H1 (cell line): Measurements from ENCODE around the gene TOR1AIP1. TPM values are rescaled to one million over a fixed set of nuclear protein-coding genes. Genes with fewer than 3 reads are reported as not detected.

Source experiments
- CTCF ChIA-PET: fragments of 300-600 bp; sonication (Branson Sonifier 250); formaldehyde crosslinking; loops from one replicate; lab custom pipeline; 2021; ENCODE audit not compliant: partially characterized antibody; lab: Charles Lee
- POLR2A ChIA-PET: fragments of 300-600 bp; sonication (Branson Sonifier 250); formaldehyde crosslinking; loops from one replicate; lab custom pipeline; 2021; ENCODE audit warnings: inconsistent platforms; ENCODE audit not compliant: partially characterized antibody; lab: Charles Lee
- DNase-seq, 2 experiments: peaks; one replicate each; pipeline versions ENCODE4 v3.0.0 to v3.0.0-alpha.2; 2010 to 2022; ENCODE audit warnings: low spot score in 2 of 2, low read depth in 1 of 2, mixed read lengths in 1 of 2
- FAIRE-seq: peaks from 2 replicates; lab custom pipeline; 2011; peaks lifted over from hg19 to GRCh38; lab: Jason Lieb, UNC
- H2AFZ ChIP-seq: 2 replicates; pipeline ENCODE4 v1.8.1; 2012; ENCODE audit warnings: low read length, inconsistent platforms
- H2AK5ac ChIP-seq: 2 replicates; pipeline ENCODE4 v1.6.1; 2013; ENCODE audit warnings: low read depth, low read length
- H2BK120ac ChIP-seq: replicated peaks from 2 replicates; pipeline ENCODE3; 2013; ENCODE audit warnings: low read depth, low read length, inconsistent platforms
- H2BK12ac ChIP-seq: 2 replicates; pipeline ENCODE4 v1.6.1; 2013; ENCODE audit warnings: low read depth, low read length
- H2BK15ac ChIP-seq: 2 replicates; pipeline ENCODE4 v1.6.1; 2013; ENCODE audit warnings: low read length
- H2BK20ac ChIP-seq: 2 replicates; pipeline ENCODE4 v1.6.1; 2013; ENCODE audit warnings: low read length
- H2BK5ac ChIP-seq: 2 replicates; pipeline ENCODE4 v1.6.1; 2013; ENCODE audit warnings: low read depth, low read length
- H3K14ac ChIP-seq: 2 replicates; pipeline ENCODE4 v1.6.1; 2013; ENCODE audit warnings: inconsistent platforms; ENCODE audit not compliant: insufficient read length
- H3K18ac ChIP-seq: 2 replicates; pipeline ENCODE4 v1.6.1; 2013; ENCODE audit warnings: low read length; ENCODE audit errors: extremely low read depth
- H3K23ac ChIP-seq: 2 replicates; pipeline ENCODE4 v1.6.1; 2013; ENCODE audit warnings: inconsistent platforms; ENCODE audit not compliant: insufficient read length
- H3K23me2 ChIP-seq: 2 replicates; pipeline ENCODE4 v1.6.1; 2013; ENCODE audit warnings: low read depth, low read length
- H3K27ac ChIP-seq: 2 replicates; pipeline ENCODE4 v1.6.1; 2011; ENCODE audit warnings: low read depth, low read length, inconsistent platforms
- H3K27me3 ChIP-seq, 4 experiments: replicated peaks in 1 of 4; 1 replicate in 1 of 4; 2 replicates in 3 of 4; pipeline versions ENCODE4 v1.6.1 to v1.8.1; 2011 to 2013; ENCODE audit warnings: low read length in 3 of 4, mild to moderate bottlenecking in 3 of 4, inconsistent platforms in 2 of 4, mixed read lengths in 2 of 4, moderate library complexity in 1 of 4; ENCODE audit not compliant: control insufficient read depth in 3 of 4, insufficient read depth in 3 of 4; ENCODE audit errors: extremely low read depth in 1 of 4
- H3K36me3 ChIP-seq, 4 experiments: 2 replicates each; pipeline versions ENCODE4 v1.6.1 to v1.8.1; 2011 to 2013; ENCODE audit warnings: mild to moderate bottlenecking in 4 of 4, low read length in 3 of 4, moderate library complexity in 2 of 4, control low read depth in 1 of 4, inconsistent platforms in 1 of 4; ENCODE audit not compliant: insufficient read depth in 4 of 4, control insufficient read depth in 2 of 4
- H3K4ac ChIP-seq: replicated peaks from 2 replicates; pipeline ENCODE3; 2013; ENCODE audit warnings: low read length, low read depth, mixed read lengths, inconsistent platforms; ENCODE audit not compliant: insufficient read length
- H3K4me1 ChIP-seq, 4 experiments: replicated peaks in 1 of 4; 1 replicate in 1 of 4; 2 replicates in 3 of 4; pipeline versions ENCODE4 v1.6.1 to v1.8.1; 2011 to 2013; ENCODE audit warnings: low read length in 3 of 4, inconsistent platforms in 2 of 4, mixed read lengths in 1 of 4; ENCODE audit not compliant: insufficient read depth in 4 of 4, control insufficient read depth in 3 of 4
- H3K4me2 ChIP-seq, 2 experiments: 2 replicates each; pipeline versions ENCODE4 v1.6.1 to v1.8.1; 2011 to 2013; ENCODE audit warnings: low read depth in 2 of 2, low read length in 2 of 2, control low read depth in 1 of 2, inconsistent platforms in 1 of 2, mild to moderate bottlenecking in 1 of 2; ENCODE audit not compliant: insufficient read depth in 1 of 2
- H3K4me3 ChIP-seq, 4 experiments: fragments of 200-600, 300-600 bp in 1 of 4; sonication (generic), shearing (Covaris generic), sonication (Bioruptor Twin) in 1 of 4; 2 replicates each; pipeline versions ENCODE4 v1.5.1 to v1.8.1; 2011 to 2016; ENCODE audit warnings: low read length in 4 of 4, low read depth in 3 of 4, control low read depth in 2 of 4, inconsistent platforms in 2 of 4, mild to moderate bottlenecking in 2 of 4, mixed read lengths in 1 of 4, moderate library complexity in 1 of 4; ENCODE audit not compliant: insufficient read depth in 2 of 4; ENCODE audit errors: extremely low read depth in 1 of 4
- H3K56ac ChIP-seq: replicated peaks from 2 replicates; pipeline ENCODE3; 2013; ENCODE audit warnings: low read depth, mild to moderate bottlenecking, mixed read lengths, low read length, inconsistent platforms; ENCODE audit not compliant: insufficient read length
- H3K79me1 ChIP-seq: 2 replicates; pipeline ENCODE4 v1.6.1; 2013; ENCODE audit warnings: low read depth, low read length, control low read depth
- H3K79me2 ChIP-seq, 2 experiments: 2 replicates each; pipeline versions ENCODE4 v1.6.1 to v1.8.1; 2012 to 2013; ENCODE audit warnings: low read length in 2 of 2, mild to moderate bottlenecking in 2 of 2, inconsistent platforms in 1 of 2; ENCODE audit not compliant: insufficient read depth in 2 of 2, control insufficient read depth in 1 of 2
- H3K9ac ChIP-seq, 4 experiments: replicated peaks in 1 of 4; 1 replicate in 1 of 4; 2 replicates in 3 of 4; pipeline versions ENCODE4 v1.6.1 to v1.8.1; 2011 to 2013; ENCODE audit warnings: low read depth in 3 of 4, low read length in 3 of 4, control low read depth in 2 of 4, mild to moderate bottlenecking in 2 of 4, moderate library complexity in 2 of 4, inconsistent platforms in 1 of 4; ENCODE audit errors: extremely low read depth in 1 of 4
- H3K9me3 ChIP-seq, 2 experiments: 2 replicates each; pipeline versions ENCODE4 v1.6.1 to v1.8.1; 2012 to 2013; ENCODE audit warnings: mild to moderate bottlenecking in 2 of 2, moderate library complexity in 2 of 2, control low read depth in 1 of 2, inconsistent platforms in 1 of 2, low read depth in 1 of 2, low read length in 1 of 2, mixed read lengths in 1 of 2; ENCODE audit not compliant: insufficient read depth in 2 of 2
- H4K20me1 ChIP-seq, 2 experiments: replicated peaks in 1 of 2; 2 replicates each; pipeline versions ENCODE3 to v1.8.1; 2011 to 2013; ENCODE audit warnings: inconsistent platforms in 2 of 2, low read length in 2 of 2, mild to moderate bottlenecking in 1 of 2; ENCODE audit not compliant: insufficient read depth in 2 of 2, control insufficient read depth in 1 of 2
- H4K5ac ChIP-seq: 2 replicates; pipeline ENCODE4 v1.6.1; 2013; ENCODE audit warnings: low read length, low read depth, mixed read lengths, inconsistent platforms; ENCODE audit not compliant: insufficient read length
- H4K8ac ChIP-seq: 2 replicates; pipeline ENCODE4 v1.8.0; 2013; ENCODE audit warnings: mild to moderate bottlenecking, moderate library complexity, low read length, inconsistent platforms; ENCODE audit not compliant: insufficient read depth; ENCODE audit errors: extremely low read depth
- H4K91ac ChIP-seq: replicated peaks from 2 replicates; pipeline ENCODE3; 2013; ENCODE audit warnings: low read length, mixed read lengths, inconsistent platforms; ENCODE audit not compliant: insufficient read length
- ATF3 ChIP-seq: IDR thresholded peaks from 2 replicates; pipeline ENCODE4 v1.6.1; 2011; ENCODE audit warnings: low read depth, mild to moderate bottlenecking, low read length; ENCODE audit not compliant: insufficient read depth
- CHD2 ChIP-seq: IDR thresholded peaks from 2 replicates; pipeline ENCODE4 v1.6.1; 2012; ENCODE audit warnings: low read length, improper control_type of control experiment
- CTBP2 ChIP-seq: IDR thresholded peaks from 2 replicates; pipeline ENCODE4 v1.7.0; 2011; ENCODE audit warnings: borderline replicate concordance, mild to moderate bottlenecking, moderate library complexity, mixed read lengths, low read length; ENCODE audit not compliant: insufficient read depth, insufficient read length
- JUN ChIP-seq: IDR thresholded peaks from 2 replicates; pipeline ENCODE4 v1.6.1; 2011; ENCODE audit warnings: low read depth, mild to moderate bottlenecking, improper control_type of control experiment, low read length
- KDM1A ChIP-seq: fragments of 200-600, 300-600 bp; sonication (generic); IDR thresholded peaks from 2 replicates; pipeline ENCODE4 v1.7.1; 2016; ENCODE audit warnings: mild to moderate bottlenecking, low read length, borderline replicate concordance
- MAX ChIP-seq: IDR thresholded peaks from 2 replicates; pipeline ENCODE4 v1.6.1; 2012; ENCODE audit warnings: inconsistent platforms
- NANOG ChIP-seq: IDR thresholded peaks from 2 replicates; pipeline ENCODE4 v1.6.1; 2011; ENCODE audit warnings: low read length, low read depth, mild to moderate bottlenecking, inconsistent platforms; ENCODE audit not compliant: insufficient read depth, poor library complexity, severe bottlenecking
- POLR2A ChIP-seq, 2 experiments: IDR thresholded peaks; 1 replicate in 1 of 2; 2 replicates in 1 of 2; pipeline ENCODE4 v1.6.1; 2011; ENCODE audit warnings: low read depth in 2 of 2, low read length in 2 of 2, mild to moderate bottlenecking in 2 of 2; ENCODE audit errors: control extremely low read depth in 1 of 2
- SAP30 ChIP-seq: fragments of 300-600 bp; sonication (generic); IDR thresholded peaks from 2 replicates; pipeline ENCODE4 v1.7.1; 2012; ENCODE audit warnings: low read length, moderate library complexity, mild to moderate bottlenecking, inconsistent platforms; ENCODE audit not compliant: insufficient read depth, insufficient replicate concordance
- SIN3A ChIP-seq, 2 experiments: IDR thresholded peaks in 1 of 2; conservative IDR thresholded peaks in 1 of 2; 2 replicates each; pipeline ENCODE4 v1.6.1; 2011 to 2012; ENCODE audit warnings: low read length in 2 of 2, improper control_type of control experiment in 1 of 2, low read depth in 1 of 2, mild to moderate bottlenecking in 1 of 2
- TBP ChIP-seq: IDR thresholded peaks from 2 replicates; pipeline ENCODE4 v1.6.1; 2011; ENCODE audit warnings: low read depth, low read length, improper control_type of control experiment
- WGBS, 2 experiments: shearing (Covaris generic) in 1 of 2; methylation state at CpG; one replicate each; pipeline versions ENCODE4 v1.1.6 to v1.1.7; 2013 to 2015; ENCODE audit warnings: low lambda C conversion rate in 2 of 2, mixed read lengths in 2 of 2, inconsistent platforms in 1 of 2, low coverage in 1 of 2, missing lambda C conversion rate in 1 of 2; ENCODE audit not compliant: insufficient replicate concordance in 2 of 2, insufficient coverage in 1 of 2, insufficient read length in 1 of 2; ENCODE audit errors: extremely low coverage in 1 of 2, missing lambda C conversion rate in 1 of 2; 5-methylcytosine and 5-hydroxymethylcytosine counted together
- polyA plus RNA-seq, 7 experiments: library from polyadenylated mRNA; depleted of rRNA in 3 of 7; stranded (reverse) in 5 of 7; unstranded in 2 of 7; fragments of >200 nt in 5 of 7; fragments of 200-250 nt in 2 of 7; gene quantifications; 1 replicate in 5 of 7; 2 replicates in 1 of 7; 4 replicates in 1 of 7; pipeline versions ENCODE4 v1.2.1 to v1.2.3, GENCODE V29; 2011 to 2013; ENCODE audit warnings: missing spikeins in 2 of 7, mixed read lengths in 2 of 7
- total RNA-seq: library from RNA; stranded (reverse); fragmentation: NEBNext Ultra II Directional; extraction: Animal tissue kit (Norgen Biotek cat#: 25700); gene quantifications from 2 replicates; pipeline ENCODE4 v1.2.1, GENCODE V29; 2021

TOR1AIP1 gene
- total and polyA plus RNA-seq, 2 of the 8 experiments (the other 6 are each of a cell fraction or from before 2014, with no cell fraction given), result 5.7 to 22.8 TPM

- H3K14ac ChIP-seq, result no peak overlapping the region
- H3K4me3 ChIP-seq, result no peak overlapping the region
- TF ChIP-seq CTBP2 (no peak), TBP (no peak), ATF3 (no peak), NANOG (no peak), SAP30 (no peak), POLR2A (IDR thresholded peaks at IDR 0.05; ENCODE audit: control extremely low read depth in 1 of 2, low read depth in 2 of 2, low read length in 2 of 2) (no peak), JUN (no peak), MAX (no peak), SIN3A (conservative IDR thresholded peaks at IDR 0.05 in 1 of 2, IDR thresholded peaks at IDR 0.05 in 1 of 2; ENCODE audit: low read depth in 1 of 2, low read length in 2 of 2) (no peak), KDM1A (no peak), CHD2 (no peak)
Measured at GRCh38 chr1:179968284-179968993, 86.4 kb downstream of the TOR1AIP1 start.

More at GRCh38 chr1:179968284-179968993, 86.4 kb downstream of the TOR1AIP1 start:
- POLR2A ChIA-PET, result interaction anchor here (0.8 to 1.5 kb wide), 2 partner anchors 13 to 85 kb away, joined by 3 to 5 read pairs; partner anchors contain the start of gene CEP350
- H3K27me3 ChIP-seq, result no peaks in the 10 kb centered on the region
- no peak overlapping the region for H3K9ac ChIP-seq
- peaks cover 2% of the 10 kb centered on the region for H3K79me1 ChIP-seq
- H4K91ac ChIP-seq, result no peak overlapping the region
- DNase-seq (no peak), FAIRE-seq (no peak)
- no peak overlapping the region for H3K18ac ChIP-seq
- H2BK5ac ChIP-seq, result no peak overlapping the region; the same call in 1 of the 2 replicates
- H3K4me2 ChIP-seq, result no peak overlapping the region
- H3K56ac ChIP-seq, result no peak overlapping the region
- H2AK5ac ChIP-seq, result no peak overlapping the region
- H2BK120ac ChIP-seq, result no peak overlapping the region
- H3K79me2 ChIP-seq, result peaks cover 0 to 92% of the 10 kb centered on the region in 2 experiments; a peak in 3 of 4 replicates
- H3K36me3 ChIP-seq, result no peaks in the 10 kb centered on the region; a peak in 1 of 8 replicates
- no peak overlapping the region for H2BK15ac ChIP-seq
- CTCF ChIA-PET, result interaction anchor here (1.0 kb wide), 1 partner anchor 13 kb away, joined by 3 read pairs; no protein-coding TSS in a partner anchor
- H4K20me1 ChIP-seq, result peaks cover 0 to 1% of the 10 kb centered on the region in 2 experiments
- no peak overlapping the region for H3K23ac ChIP-seq
- no peak overlapping the region for H2AFZ ChIP-seq
- no peak overlapping the region for H2BK20ac ChIP-seq
- 93% methylated on average over 6 of the region's 6 CpGs; no CpG with 5 or more reads in 1 of the 2 experiments for WGBS, 2 experiments
- no peaks in the 10 kb centered on the region; the same call in 1 of the 2 replicates for H3K23me2 ChIP-seq
- no peak overlapping the region for H4K5ac ChIP-seq
- H4K8ac ChIP-seq, result no peak overlapping the region
- no peaks in the 10 kb centered on the region for H3K9me3 ChIP-seq
- H3K4ac ChIP-seq, result no peak overlapping the region
- H3K4me1 ChIP-seq, result no peaks in the 10 kb centered on the region
- no peak overlapping the region for H3K27ac ChIP-seq
- H2BK12ac ChIP-seq, result no peak overlapping the region
